ENCODE measurements around the gene KCNQ5.

KCNQ5 gene

GRCh38 chr6:73024598-73024997 lies 402.7 kb downstream of the KCNQ5 start:
- Histone ChIP-seq H3K4me1 (ENCODE audit: control insufficient read depth in 2 of 2, insufficient read depth in 2 of 2, low read length in 2 of 2) (no peaks in the 10 kb centered on the region), H3K27me3 (ENCODE audit: control insufficient read depth in 2 of 2, insufficient read depth in 2 of 2, low read length in 2 of 2) (no peaks in the 10 kb centered on the region), H3K36me3 (ENCODE audit: control insufficient read depth in 2 of 2, insufficient read depth in 2 of 2, low read length in 2 of 2) (no peaks in the 10 kb centered on the region), H3K27ac (ENCODE audit: low read depth in 2 of 2, low read length in 2 of 2) (no peak overlapping the region), H3K9me3 (ENCODE audit: control insufficient read depth in 2 of 2, low read length in 2 of 2) (no peaks in the 10 kb centered on the region), H3K4me3 (ENCODE audit: low read length in 2 of 2) (no peak overlapping the region), H3K9ac (ENCODE audit: low read depth in 1 of 2, low read length in 2 of 2) (no peak overlapping the region)

DNA sequence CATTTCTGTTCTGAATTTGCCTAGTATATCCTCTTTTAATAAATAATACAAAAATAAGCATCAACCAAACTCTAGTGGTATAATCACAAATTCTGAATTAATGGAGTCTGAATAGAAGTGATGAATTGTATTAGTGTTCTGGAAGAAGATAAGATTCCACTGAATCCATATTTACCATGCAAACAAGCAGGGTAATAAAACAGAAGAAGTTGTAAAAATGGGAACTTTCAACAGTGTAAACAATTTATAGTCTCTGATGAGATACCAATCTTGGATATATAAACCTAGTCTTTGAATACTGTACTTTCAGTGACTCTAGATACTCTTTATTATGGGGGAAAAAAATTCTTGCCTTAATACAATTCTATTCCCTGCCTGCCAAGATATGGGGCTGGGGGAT lies 405.8 kb downstream of the KCNQ5 start:
- Histone ChIP-seq H3K4me1 (ENCODE audit: control insufficient read depth in 2 of 2, insufficient read depth in 2 of 2, low read length in 2 of 2) (no peaks in the 10 kb centered on the region), H3K9me3 (ENCODE audit: control insufficient read depth in 2 of 2, low read length in 2 of 2) (no peaks in the 10 kb centered on the region), H3K27me3 (ENCODE audit: control insufficient read depth in 2 of 2, insufficient read depth in 2 of 2, low read length in 2 of 2) (no peaks in the 10 kb centered on the region), H3K27ac (ENCODE audit: low read depth in 2 of 2, low read length in 2 of 2) (no peak overlapping the region), H3K4me3 (ENCODE audit: low read length in 2 of 2) (no peak overlapping the region), H3K36me3 (ENCODE audit: control insufficient read depth in 2 of 2, insufficient read depth in 2 of 2, low read length in 2 of 2) (no peaks in the 10 kb centered on the region), H3K9ac (ENCODE audit: low read depth in 1 of 2, low read length in 2 of 2) (no peak overlapping the region)

DNA sequence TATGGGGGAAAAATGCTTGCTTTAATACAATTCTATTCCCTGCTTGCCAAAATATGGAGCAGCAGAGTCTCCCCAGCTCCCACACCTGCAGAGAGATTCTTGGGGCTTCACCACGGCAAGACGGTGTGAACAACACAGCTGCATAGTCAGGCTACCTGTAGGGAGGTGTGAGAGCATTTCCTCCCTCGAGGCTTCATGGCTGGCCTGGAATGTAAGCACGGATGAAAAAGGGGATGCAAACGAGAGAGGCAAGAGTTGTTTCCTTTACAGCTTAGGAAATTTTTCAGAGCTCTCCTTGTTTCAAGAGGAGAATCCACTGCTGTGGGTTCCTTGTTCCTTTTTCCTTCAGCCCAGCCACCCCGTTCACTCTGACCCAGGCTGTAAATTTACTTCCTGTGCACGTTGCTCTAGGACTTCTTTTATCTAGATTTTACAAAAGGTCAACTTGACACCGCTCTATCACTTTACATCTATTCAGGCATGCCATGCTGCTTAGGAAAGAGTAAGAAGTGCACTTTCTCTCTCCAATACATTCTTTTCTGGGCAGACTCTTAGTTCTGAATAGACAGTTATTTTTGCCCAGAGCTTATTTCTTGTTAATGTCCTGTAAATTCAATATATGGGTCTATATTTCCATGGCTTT lies 406.4 kb downstream of the KCNQ5 start:
- Histone ChIP-seq H3K4me3 (ENCODE audit: low read length in 2 of 2) (no peak overlapping the region), H3K4me1 (ENCODE audit: control insufficient read depth in 2 of 2, insufficient read depth in 2 of 2, low read length in 2 of 2) (no peaks in the 10 kb centered on the region), H3K36me3 (ENCODE audit: control insufficient read depth in 2 of 2, insufficient read depth in 2 of 2, low read length in 2 of 2) (no peaks in the 10 kb centered on the region), H3K27me3 (ENCODE audit: control insufficient read depth in 2 of 2, insufficient read depth in 2 of 2, low read length in 2 of 2) (no peaks in the 10 kb centered on the region), H3K9me3 (ENCODE audit: control insufficient read depth in 2 of 2, low read length in 2 of 2) (no peaks in the 10 kb centered on the region), H3K27ac (ENCODE audit: low read depth in 2 of 2, low read length in 2 of 2) (no peak overlapping the region), H3K9ac (ENCODE audit: low read depth in 1 of 2, low read length in 2 of 2) (no peak overlapping the region)

- H3K9ac ChIP-seq (ENCODE audit: low read depth in 1 of 2, low read length in 2 of 2): no peak overlapping the region
- no peaks in the 10 kb centered on the region for H3K27me3 ChIP-seq (ENCODE audit: control insufficient read depth in 2 of 2, insufficient read depth in 2 of 2, low read length in 2 of 2)
- H3K36me3 ChIP-seq (ENCODE audit: control insufficient read depth in 2 of 2, insufficient read depth in 2 of 2, low read length in 2 of 2): no peaks in the 10 kb centered on the region
- no peaks in the 10 kb centered on the region for H3K9me3 ChIP-seq (ENCODE audit: control insufficient read depth in 2 of 2, low read length in 2 of 2)
- H3K4me3 ChIP-seq (ENCODE audit: low read length in 2 of 2): no peak overlapping the region
- H3K27ac ChIP-seq (ENCODE audit: low read depth in 2 of 2, low read length in 2 of 2): no peak overlapping the region
- H3K4me1 ChIP-seq (ENCODE audit: control insufficient read depth in 2 of 2, insufficient read depth in 2 of 2, low read length in 2 of 2): no peaks in the 10 kb centered on the region
Measured at GRCh38 chr6:73028893-73029450, 407.1 kb downstream of the KCNQ5 start.

GRCh38 chr6:73030257-73030656 lies 408.4 kb downstream of the KCNQ5 start:
- Histone ChIP-seq H3K4me3 (ENCODE audit: low read length in 2 of 2) (no peak overlapping the region), H3K4me1 (ENCODE audit: control insufficient read depth in 2 of 2, insufficient read depth in 2 of 2, low read length in 2 of 2) (no peaks in the 10 kb centered on the region), H3K9me3 (ENCODE audit: control insufficient read depth in 2 of 2, low read length in 2 of 2) (no peaks in the 10 kb centered on the region), H3K36me3 (ENCODE audit: control insufficient read depth in 2 of 2, insufficient read depth in 2 of 2, low read length in 2 of 2) (no peaks in the 10 kb centered on the region), H3K27me3 (ENCODE audit: control insufficient read depth in 2 of 2, insufficient read depth in 2 of 2, low read length in 2 of 2) (no peaks in the 10 kb centered on the region), H3K27ac (ENCODE audit: low read depth in 2 of 2, low read length in 2 of 2) (no peak overlapping the region), H3K9ac (ENCODE audit: low read depth in 1 of 2, low read length in 2 of 2) (no peak overlapping the region)

- H3K27me3 ChIP-seq (ENCODE audit: control insufficient read depth in 2 of 2, insufficient read depth in 2 of 2, low read length in 2 of 2): no peaks in the 10 kb centered on the region
- no peak overlapping the region for H3K4me3 ChIP-seq (ENCODE audit: low read length in 2 of 2)
- H3K4me1 ChIP-seq (ENCODE audit: control insufficient read depth in 2 of 2, insufficient read depth in 2 of 2, low read length in 2 of 2): no peaks in the 10 kb centered on the region
- H3K9ac ChIP-seq (ENCODE audit: low read depth in 1 of 2, low read length in 2 of 2): no peak overlapping the region
- H3K36me3 ChIP-seq (ENCODE audit: control insufficient read depth in 2 of 2, insufficient read depth in 2 of 2, low read length in 2 of 2): no peaks in the 10 kb centered on the region
- no peak overlapping the region for H3K27ac ChIP-seq (ENCODE audit: low read depth in 2 of 2, low read length in 2 of 2)
- no peaks in the 10 kb centered on the region for H3K9me3 ChIP-seq (ENCODE audit: control insufficient read depth in 2 of 2, low read length in 2 of 2)
Measured at GRCh38 chr6:73030791-73031782, 409.2 kb downstream of the KCNQ5 start.

DNA sequence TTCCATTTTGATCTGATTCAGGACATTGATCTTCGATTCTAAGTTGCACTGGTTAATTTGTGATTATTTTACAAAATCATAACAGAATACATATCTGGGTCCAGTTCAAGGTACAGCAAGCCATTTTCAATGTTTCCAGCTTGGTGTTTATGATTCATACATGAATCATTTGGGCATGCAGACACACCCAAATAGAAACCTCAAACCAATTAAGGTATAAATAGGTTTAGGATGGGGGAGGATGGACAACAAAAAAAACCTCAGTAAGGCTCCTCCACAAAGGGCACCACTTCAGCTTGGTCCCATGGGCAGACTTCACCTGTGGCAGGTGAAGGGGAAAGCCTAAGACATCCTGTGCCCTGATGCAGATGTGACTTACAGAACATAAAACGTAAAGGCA lies 410.7 kb downstream of the KCNQ5 start:
- H3K4me3 ChIP-seq (ENCODE audit: low read length in 2 of 2): no peak overlapping the region
- no peaks in the 10 kb centered on the region for H3K36me3 ChIP-seq (ENCODE audit: control insufficient read depth in 2 of 2, insufficient read depth in 2 of 2, low read length in 2 of 2)
- no peaks in the 10 kb centered on the region for H3K4me1 ChIP-seq (ENCODE audit: control insufficient read depth in 2 of 2, insufficient read depth in 2 of 2, low read length in 2 of 2)
- no peak overlapping the region for H3K9ac ChIP-seq (ENCODE audit: low read depth in 1 of 2, low read length in 2 of 2)
- H3K27me3 ChIP-seq (ENCODE audit: control insufficient read depth in 2 of 2, insufficient read depth in 2 of 2, low read length in 2 of 2): no peaks in the 10 kb centered on the region
- H3K9me3 ChIP-seq (ENCODE audit: control insufficient read depth in 2 of 2, low read length in 2 of 2): no peaks in the 10 kb centered on the region
- no peak overlapping the region for H3K27ac ChIP-seq (ENCODE audit: low read depth in 2 of 2, low read length in 2 of 2)

DNA sequence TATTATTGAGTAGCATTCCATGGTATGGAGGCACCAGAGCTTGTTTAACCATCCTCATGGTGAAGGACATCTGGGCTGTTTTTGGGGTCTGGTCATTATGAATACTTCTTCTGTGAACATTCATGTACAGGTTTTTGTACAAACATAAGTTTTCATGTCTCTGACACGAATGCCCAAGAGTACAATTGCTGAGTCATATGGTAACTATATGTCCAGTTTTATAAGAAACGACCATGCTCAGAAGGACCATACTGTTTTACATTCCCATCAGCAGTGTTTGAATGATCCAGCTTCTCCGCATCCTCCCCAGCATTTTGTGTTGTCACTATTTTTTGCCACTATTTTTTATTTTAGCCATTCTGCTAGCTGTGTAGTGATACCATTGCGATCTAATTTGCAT lies 414.8 kb downstream of the KCNQ5 start:
- H3K9me3 ChIP-seq (ENCODE audit: control insufficient read depth in 2 of 2, low read length in 2 of 2): no peaks in the 10 kb centered on the region
- H3K4me3 ChIP-seq (ENCODE audit: low read length in 2 of 2): no peak overlapping the region
- no peak overlapping the region for H3K9ac ChIP-seq (ENCODE audit: low read depth in 1 of 2, low read length in 2 of 2)
- H3K36me3 ChIP-seq (ENCODE audit: control insufficient read depth in 2 of 2, insufficient read depth in 2 of 2, low read length in 2 of 2): no peaks in the 10 kb centered on the region
- no peaks in the 10 kb centered on the region for H3K4me1 ChIP-seq (ENCODE audit: control insufficient read depth in 2 of 2, insufficient read depth in 2 of 2, low read length in 2 of 2)
- no peaks in the 10 kb centered on the region for H3K27me3 ChIP-seq (ENCODE audit: control insufficient read depth in 2 of 2, insufficient read depth in 2 of 2, low read length in 2 of 2)
- H3K27ac ChIP-seq (ENCODE audit: low read depth in 2 of 2, low read length in 2 of 2): no peak overlapping the region

- no peak overlapping the region for H3K9ac ChIP-seq (ENCODE audit: low read depth in 1 of 2, low read length in 2 of 2)
- H3K27me3 ChIP-seq (ENCODE audit: control insufficient read depth in 2 of 2, insufficient read depth in 2 of 2, low read length in 2 of 2): no peaks in the 10 kb centered on the region
- no peaks in the 10 kb centered on the region for H3K36me3 ChIP-seq (ENCODE audit: control insufficient read depth in 2 of 2, insufficient read depth in 2 of 2, low read length in 2 of 2)
- no peaks in the 10 kb centered on the region for H3K4me1 ChIP-seq (ENCODE audit: control insufficient read depth in 2 of 2, insufficient read depth in 2 of 2, low read length in 2 of 2)
- no peaks in the 10 kb centered on the region for H3K9me3 ChIP-seq (ENCODE audit: control insufficient read depth in 2 of 2, low read length in 2 of 2)
- no peak overlapping the region for H3K4me3 ChIP-seq (ENCODE audit: low read length in 2 of 2)
- H3K27ac ChIP-seq (ENCODE audit: low read depth in 2 of 2, low read length in 2 of 2): no peak overlapping the region
Measured at GRCh38 chr6:73041051-73041450, 419.2 kb downstream of the KCNQ5 start.

GRCh38 chr6:73042892-73043291 lies 421.0 kb downstream of the KCNQ5 start:
- H3K36me3 ChIP-seq (ENCODE audit: control insufficient read depth in 2 of 2, insufficient read depth in 2 of 2, low read length in 2 of 2): no peaks in the 10 kb centered on the region
- H3K27ac ChIP-seq (ENCODE audit: low read depth in 2 of 2, low read length in 2 of 2): no peak overlapping the region
- no peaks in the 10 kb centered on the region for H3K9me3 ChIP-seq (ENCODE audit: control insufficient read depth in 2 of 2, low read length in 2 of 2)
- no peak overlapping the region for H3K9ac ChIP-seq (ENCODE audit: low read depth in 1 of 2, low read length in 2 of 2)
- H3K4me1 ChIP-seq (ENCODE audit: control insufficient read depth in 2 of 2, insufficient read depth in 2 of 2, low read length in 2 of 2): no peaks in the 10 kb centered on the region
- H3K4me3 ChIP-seq (ENCODE audit: low read length in 2 of 2): no peak overlapping the region
- H3K27me3 ChIP-seq (ENCODE audit: control insufficient read depth in 2 of 2, insufficient read depth in 2 of 2, low read length in 2 of 2): no peaks in the 10 kb centered on the region
